ENCODE measurements around the gene PKMYT1.

PKMYT1 gene

DNA sequence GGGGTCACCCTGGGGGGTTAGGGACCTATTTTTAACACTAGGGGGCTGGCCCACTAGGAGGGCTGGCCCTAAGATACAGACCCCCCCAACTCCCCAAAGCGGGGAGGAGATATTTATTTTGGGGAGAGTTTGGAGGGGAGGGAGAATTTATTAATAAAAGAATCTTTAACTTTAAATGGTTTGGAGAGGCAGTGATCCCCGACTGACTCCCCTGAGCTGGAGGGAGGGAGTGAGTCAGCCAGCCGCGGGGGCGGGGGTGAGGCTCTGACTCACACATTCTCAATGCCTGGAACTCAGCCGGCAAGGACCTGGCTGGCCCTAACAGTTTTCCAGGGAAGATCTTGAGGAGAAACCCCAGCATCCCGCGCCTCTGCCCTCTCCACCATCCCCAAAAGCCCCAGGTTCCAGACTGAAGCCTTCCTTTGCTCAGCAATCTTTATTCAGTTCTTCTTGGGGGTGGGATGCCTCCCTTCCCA lies 42.0 kb upstream of the PKMYT1 start:
- TF ChIP-seq GATA3 (IDR thresholded peaks at IDR 0.05; ENCODE audit: low read depth, low read length) (no peak), GATA2 (IDR thresholded peaks at IDR 0.05; ENCODE audit: low read depth, low read length) (no peak)

GRCh38 chr16:3021449-3022207 lies 41.4 kb upstream of the PKMYT1 start:
- TF ChIP-seq GATA3 (IDR thresholded peaks at IDR 0.05; ENCODE audit: low read depth, low read length) (no peak), GATA2 (IDR thresholded peaks at IDR 0.05; ENCODE audit: low read depth, low read length) (no peak)

- TF ChIP-seq GATA2 (IDR thresholded peaks at IDR 0.05; ENCODE audit: low read depth, low read length) (no peak), GATA3 (IDR thresholded peaks at IDR 0.05; ENCODE audit: low read depth, low read length) (no peak)
These were observed 40.6 kb upstream of the PKMYT1 start for GRCh38 chr16:3020604-3021448.

DNA sequence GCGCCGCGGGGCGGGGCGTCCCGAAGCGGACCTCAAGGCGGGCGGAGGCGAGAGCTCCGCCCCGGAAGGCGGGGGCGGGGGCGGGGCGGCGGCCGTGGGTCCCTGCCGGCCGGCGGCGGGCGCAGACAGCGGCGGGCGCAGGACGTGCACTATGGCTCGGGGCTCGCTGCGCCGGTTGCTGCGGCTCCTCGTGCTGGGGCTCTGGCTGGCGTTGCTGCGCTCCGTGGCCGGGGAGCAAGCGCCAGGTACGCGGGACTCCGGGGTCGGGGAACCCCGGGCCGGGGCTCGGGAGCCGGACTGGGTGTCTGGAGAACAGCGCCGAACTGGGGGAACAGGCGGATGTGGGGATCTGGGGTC lies 40.0 kb upstream of the PKMYT1 start, which contains the start of gene TNFRSF12A:
Gene TNFRSF12A (plus strand): TSS at position 122 of the 357 bp plus-strand sequence. CDS start 30 bp downstream, at position 152.
- no peak for TF ChIP-seq GATA2 (IDR thresholded peaks at IDR 0.05; ENCODE audit: low read depth, low read length)
- no peak for TF ChIP-seq GATA3 (IDR thresholded peaks at IDR 0.05; ENCODE audit: low read depth, low read length)

- no peak for TF ChIP-seq GATA3 (IDR thresholded peaks at IDR 0.05; ENCODE audit: low read depth, low read length)
- no peak for TF ChIP-seq GATA2 (IDR thresholded peaks at IDR 0.05; ENCODE audit: low read depth, low read length)
These were observed 39.5 kb upstream of the PKMYT1 start for GRCh38 chr16:3019594-3020246.

DNA sequence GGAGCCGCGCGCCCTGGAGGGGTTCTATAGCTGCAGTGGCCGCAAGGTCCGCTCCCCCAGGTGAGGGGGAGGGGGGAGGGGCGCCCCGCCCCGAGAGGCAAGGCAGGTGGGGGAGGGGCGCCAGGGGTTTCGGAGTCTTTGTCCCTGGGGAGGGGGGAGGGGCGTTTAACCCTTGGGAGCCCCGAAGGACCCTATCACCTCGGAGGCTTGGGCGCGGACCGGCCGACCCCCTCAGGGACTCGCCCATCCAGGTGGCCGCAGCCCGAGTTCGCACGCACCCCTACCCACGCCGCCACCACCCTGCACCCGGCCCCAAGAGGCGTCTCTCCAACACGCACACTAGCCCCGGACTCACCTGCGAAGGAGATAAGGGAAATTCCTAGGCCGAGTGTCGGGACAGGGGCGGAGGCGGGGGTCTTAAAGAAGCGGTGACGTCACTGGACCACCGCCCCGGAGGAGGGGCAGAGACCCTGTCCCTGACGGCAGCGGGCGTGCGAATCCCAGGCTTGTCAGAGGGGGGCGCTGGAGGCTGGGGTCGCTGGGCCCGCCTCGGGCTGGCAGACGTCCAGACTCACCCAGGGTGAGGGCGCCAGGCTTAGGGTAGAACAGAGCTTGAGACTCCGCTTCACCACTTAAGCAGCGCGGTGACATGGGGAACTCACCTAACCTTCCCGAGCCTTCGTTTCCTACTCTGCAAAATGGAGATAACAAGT lies 37.7 kb upstream of the PKMYT1 start, which contains the start of gene CLDN6:
Gene CLDN6 (minus strand): TSS at position 390 of the 713 bp plus-strand sequence. CDS start 2,162 bp downstream, outside the sequence.
- TF ChIP-seq GATA2 (IDR thresholded peaks at IDR 0.05; ENCODE audit: low read depth, low read length) (no peak), GATA3 (IDR thresholded peaks at IDR 0.05; ENCODE audit: low read depth, low read length) (no peak)

DNA sequence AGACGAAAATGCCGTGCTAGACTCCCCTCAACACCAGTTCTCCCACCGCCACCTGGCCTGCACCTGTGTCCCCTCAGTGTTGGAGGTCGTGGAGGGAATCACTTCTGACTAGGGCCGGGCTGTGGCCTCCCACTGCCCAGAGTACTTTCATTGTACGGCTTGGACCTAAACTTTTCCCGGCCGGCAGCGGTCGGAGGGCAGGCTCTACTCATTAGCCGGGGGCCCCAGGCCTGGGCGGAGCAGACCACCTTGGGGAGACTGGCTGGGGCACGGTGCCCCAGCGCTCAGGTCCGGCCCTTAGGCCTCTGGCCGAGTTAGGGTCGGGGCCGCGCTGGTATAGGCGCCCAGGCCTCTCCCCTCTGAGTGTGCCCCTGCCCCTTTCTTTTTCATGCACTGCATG lies 37.1 kb upstream of the PKMYT1 start:
- TF ChIP-seq GATA3 (IDR thresholded peaks at IDR 0.05; ENCODE audit: low read depth, low read length) = no peak
- no peak for TF ChIP-seq GATA2 (IDR thresholded peaks at IDR 0.05; ENCODE audit: low read depth, low read length)

- TF ChIP-seq GATA3 (IDR thresholded peaks at IDR 0.05; ENCODE audit: low read depth, low read length) (no peak), GATA2 (IDR thresholded peaks at IDR 0.05; ENCODE audit: low read depth, low read length) (no peak)
These were observed 35.7 kb upstream of the PKMYT1 start for GRCh38 chr16:3015865-3016521.

GRCh38 chr16:3014971-3015370 lies 34.7 kb upstream of the PKMYT1 start:
- TF ChIP-seq GATA2 (IDR thresholded peaks at IDR 0.05; ENCODE audit: low read depth, low read length) (no peak), GATA3 (IDR thresholded peaks at IDR 0.05; ENCODE audit: low read depth, low read length) (no peak)

DNA sequence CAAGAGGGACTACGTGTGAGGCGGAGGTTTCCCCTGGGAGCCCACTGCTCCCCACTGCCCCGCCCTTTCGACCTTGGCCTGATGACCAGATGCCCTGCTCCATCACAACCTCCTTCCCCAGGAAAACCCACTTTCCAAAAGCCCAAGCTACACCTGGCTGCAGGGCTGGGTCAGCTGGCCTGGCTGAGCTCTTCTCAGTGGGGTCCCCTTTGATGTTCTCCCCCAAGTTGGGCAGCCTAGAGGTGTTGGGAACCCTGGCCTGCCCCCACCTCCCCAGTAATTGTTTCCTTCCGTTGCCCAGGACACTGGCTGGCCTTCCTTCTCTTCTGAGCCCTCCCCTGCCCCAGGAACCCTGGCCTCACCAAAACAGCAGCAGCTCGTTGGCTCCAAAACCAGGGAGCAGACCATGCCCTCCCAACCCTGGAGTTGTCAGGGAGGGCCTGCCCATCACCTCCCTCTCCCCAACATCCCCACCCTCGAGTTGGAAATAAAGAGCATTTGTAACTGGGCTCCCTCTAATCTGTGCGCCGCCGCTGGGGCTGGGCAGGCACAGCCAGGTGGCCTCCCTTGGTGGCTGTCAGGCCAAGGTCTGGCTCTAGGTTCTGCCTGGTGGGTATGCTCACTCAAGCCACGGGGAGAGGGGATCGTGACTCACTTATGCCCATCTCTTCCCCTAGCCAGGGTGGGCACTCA lies 33.9 kb upstream of the PKMYT1 start:
- TF ChIP-seq GATA2 (IDR thresholded peaks at IDR 0.05; ENCODE audit: low read depth, low read length) (no peak), GATA3 (IDR thresholded peaks at IDR 0.05; ENCODE audit: low read depth, low read length) (no peak)

DNA sequence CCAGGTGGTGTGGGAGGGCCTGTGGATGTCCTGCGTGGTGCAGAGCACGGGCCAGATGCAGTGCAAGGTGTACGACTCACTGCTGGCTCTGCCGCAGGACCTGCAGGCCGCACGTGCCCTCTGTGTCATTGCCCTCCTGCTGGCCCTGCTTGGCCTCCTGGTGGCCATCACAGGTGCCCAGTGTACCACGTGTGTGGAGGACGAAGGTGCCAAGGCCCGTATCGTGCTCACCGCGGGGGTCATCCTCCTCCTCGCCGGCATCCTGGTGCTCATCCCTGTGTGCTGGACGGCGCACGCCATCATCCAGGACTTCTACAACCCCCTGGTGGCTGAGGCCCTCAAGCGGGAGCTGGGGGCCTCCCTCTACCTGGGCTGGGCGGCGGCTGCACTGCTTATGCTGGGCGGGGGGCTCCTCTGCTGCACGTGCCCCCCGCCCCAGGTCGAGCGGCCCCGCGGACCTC lies 33.3 kb upstream of the PKMYT1 start:
- TF ChIP-seq GATA3 (IDR thresholded peaks at IDR 0.05; ENCODE audit: low read depth, low read length) (no peak), GATA2 (IDR thresholded peaks at IDR 0.05; ENCODE audit: low read depth, low read length) (no peak)

GRCh38 chr16:3012828-3013420 lies 32.7 kb upstream of the PKMYT1 start, which contains the start of gene CLDN9:
Gene CLDN9 (plus strand): TSS chr16:3012923. CDS start chr16:3013363, 440 bp downstream.
- TF ChIP-seq GATA3 (IDR thresholded peaks at IDR 0.05; ENCODE audit: low read depth, low read length) = no peak
- TF ChIP-seq GATA2 (IDR thresholded peaks at IDR 0.05; ENCODE audit: low read depth, low read length) = no peak
